Activated naive CD4-positive, alpha-beta T cell treated with anti-CD3 and anti-CD28 coated beads, Interleukin-2, amount 10 ng/mL, durations not matched to agents 7 days and 5 days (primary cell): ENCODE data around the gene OR1S2.

Experiments used
- CTCF ChIA-PET: fragments of 350-600 bp; sonication (Branson Sonifier 250); formaldehyde crosslinking; loops from one replicate; lab custom pipeline; 2021; ENCODE audit warnings: antibody characterized with exemption; lab: Charles Lee
- DNase-seq: peaks from one replicate; pipeline ENCODE4 v3.0.0-alpha.2; 2020
- H3K27ac Mint-ChIP-seq: one replicate; pipeline ENCODE4 v1.8.0; 2021; ENCODE audit warnings: mild to moderate bottlenecking, moderate library complexity, mixed read lengths
- H3K27me3 Mint-ChIP-seq: one replicate; pipeline ENCODE4 v1.8.0; 2021; ENCODE audit warnings: mild to moderate bottlenecking, mixed read lengths
- H3K36me3 Mint-ChIP-seq: one replicate; pipeline ENCODE4 v1.8.0; 2021; ENCODE audit warnings: mixed read lengths
- H3K4me1 Mint-ChIP-seq: one replicate; pipeline ENCODE4 v1.8.0; 2021; ENCODE audit warnings: mixed read lengths
- H3K4me3 Mint-ChIP-seq: one replicate; pipeline ENCODE4 v1.8.0; 2021; ENCODE audit warnings: mild to moderate bottlenecking, moderate library complexity, mixed read lengths
- H3K9me3 Mint-ChIP-seq: one replicate; pipeline ENCODE4 v1.8.0; 2021; ENCODE audit warnings: mixed read lengths

The OR1S2 gene

GRCh38 chr11:58165504-58166106, 38.3 kb downstream of the OR1S2 start:
- no peaks in the 10 kb centered on the region for H3K9me3 Mint-ChIP-seq
- no peak overlapping the region for H3K27ac Mint-ChIP-seq
- H3K4me3 Mint-ChIP-seq = no peak overlapping the region
- H3K27me3 Mint-ChIP-seq = peaks cover 4% of the 10 kb centered on the region
- CTCF ChIA-PET = no interaction called here
- DNase-seq = no peak
- H3K36me3 Mint-ChIP-seq = no peaks in the 10 kb centered on the region
- no peaks in the 10 kb centered on the region for H3K4me1 Mint-ChIP-seq

GRCh38 chr11:58164990-58165389, 39.0 kb downstream of the OR1S2 start:
- Mint-ChIP-seq H3K4me3 (no peak overlapping the region), H3K36me3 (no peaks in the 10 kb centered on the region), H3K27me3 (peaks cover 4% of the 10 kb centered on the region), H3K9me3 (no peaks in the 10 kb centered on the region), H3K4me1 (no peaks in the 10 kb centered on the region), H3K27ac (no peak overlapping the region)
- CTCF ChIA-PET = no interaction called here
- no peak for DNase-seq

- H3K9me3 Mint-ChIP-seq = no peaks in the 10 kb centered on the region
- no peak overlapping the region for H3K27ac Mint-ChIP-seq
- CTCF ChIA-PET = no interaction called here
- H3K27me3 Mint-ChIP-seq = peaks cover 4% of the 10 kb centered on the region
- H3K4me3 Mint-ChIP-seq = no peak overlapping the region
- H3K4me1 Mint-ChIP-seq = no peaks in the 10 kb centered on the region
- no peaks in the 10 kb centered on the region for H3K36me3 Mint-ChIP-seq
- DNase-seq = no peak
Measured at GRCh38 chr11:58164389-58164788, 39.6 kb downstream of the OR1S2 start.
